GM21515 (cell line): ENCODE data around the gene LDLRAD4.
"Not testable (repeated sequence)": the region's sequence is repeated elsewhere in the genome, so short reads cannot be mapped to it uniquely, and the experiment has no call there.

Source experiments
- ATAC-seq: cut with Tn5 transposase; IDR thresholded peaks from one replicate; pipeline ENCODE4 v1.9.1; 2021; ENCODE audit not compliant: unreplicated experiment

The LDLRAD4 gene

DNA sequence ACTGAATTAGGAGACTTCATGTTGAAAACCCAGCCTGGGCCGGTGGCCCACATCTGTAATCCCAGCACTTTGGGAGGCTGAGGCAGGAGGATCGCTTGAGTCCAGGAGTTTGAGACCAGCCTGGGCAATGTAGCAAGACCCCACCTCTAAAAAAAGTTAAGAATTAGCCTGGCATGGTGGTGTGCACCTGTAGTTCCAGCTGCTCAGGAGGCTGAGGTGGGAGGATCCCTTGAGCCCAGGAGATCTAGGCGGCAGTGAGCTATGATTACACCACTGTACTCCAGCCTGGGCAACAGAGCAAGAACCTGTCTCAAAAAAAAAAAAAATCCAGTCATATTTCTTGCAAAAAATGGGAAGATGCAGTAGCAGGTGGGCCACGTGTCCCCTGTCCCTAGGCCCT is 257.8 kb downstream of the LDLRAD4 start:
- ATAC-seq, result not testable (repeated sequence)

DNA sequence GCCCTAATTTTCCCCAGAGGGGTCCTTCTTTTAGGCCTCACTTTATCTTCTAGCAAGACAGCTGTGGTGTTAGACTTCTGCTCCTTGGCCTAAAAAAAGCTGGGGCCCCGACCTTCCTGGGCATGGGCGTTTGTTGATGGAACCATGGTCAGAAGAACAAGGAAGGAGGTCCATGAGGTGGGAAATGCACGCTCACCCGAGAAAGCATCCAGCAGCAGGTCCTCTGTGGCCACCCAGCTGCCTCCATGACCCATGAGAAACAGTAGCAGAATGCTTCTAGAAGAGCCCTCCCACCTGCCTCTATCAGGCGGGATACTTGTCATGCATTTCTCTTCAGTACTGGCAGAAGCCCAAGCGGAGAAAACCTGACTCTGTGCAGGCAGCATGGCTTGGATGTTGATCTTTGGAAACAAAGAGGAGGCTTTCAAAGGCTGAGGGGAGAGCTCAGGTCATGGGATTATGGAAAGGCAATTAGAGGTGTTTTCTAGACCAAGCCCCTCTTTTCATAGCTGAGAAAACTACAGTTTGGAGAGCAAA is 258.7 kb downstream of the LDLRAD4 start:
- ATAC-seq, result no peak

DNA sequence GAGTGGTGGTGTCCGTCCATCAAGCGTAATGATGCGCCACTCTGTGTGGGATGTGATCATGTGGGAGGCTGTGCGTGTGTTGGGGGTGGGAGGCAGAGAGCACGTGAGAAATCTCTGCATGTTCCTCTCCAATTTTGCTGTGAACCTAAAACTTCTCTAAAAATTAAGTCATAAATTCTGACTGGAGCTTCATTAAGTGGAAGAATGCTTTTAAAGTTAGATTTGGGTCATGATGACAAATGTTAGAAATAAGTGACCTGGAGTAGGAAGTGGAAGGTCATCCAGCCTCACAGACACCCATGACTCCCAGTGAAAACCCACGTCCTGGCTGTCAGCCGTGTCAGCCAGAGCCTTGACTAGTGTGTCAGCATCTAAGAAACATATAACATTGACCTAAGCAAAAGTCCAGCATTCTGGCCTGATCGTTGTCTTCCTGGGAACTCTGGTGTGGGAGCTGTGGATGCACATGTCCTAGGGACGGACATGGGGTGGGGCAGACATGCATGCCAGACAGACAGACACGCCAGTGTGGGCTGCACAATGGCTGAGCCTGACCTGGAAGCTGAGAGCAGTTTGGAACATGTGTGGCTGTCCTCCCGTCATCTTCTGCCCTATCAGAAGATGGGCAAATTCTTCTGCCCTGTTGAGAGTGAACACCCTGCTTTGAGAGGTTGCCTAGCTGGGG is 262.2 kb downstream of the LDLRAD4 start:
- ATAC-seq, result no peak

DNA sequence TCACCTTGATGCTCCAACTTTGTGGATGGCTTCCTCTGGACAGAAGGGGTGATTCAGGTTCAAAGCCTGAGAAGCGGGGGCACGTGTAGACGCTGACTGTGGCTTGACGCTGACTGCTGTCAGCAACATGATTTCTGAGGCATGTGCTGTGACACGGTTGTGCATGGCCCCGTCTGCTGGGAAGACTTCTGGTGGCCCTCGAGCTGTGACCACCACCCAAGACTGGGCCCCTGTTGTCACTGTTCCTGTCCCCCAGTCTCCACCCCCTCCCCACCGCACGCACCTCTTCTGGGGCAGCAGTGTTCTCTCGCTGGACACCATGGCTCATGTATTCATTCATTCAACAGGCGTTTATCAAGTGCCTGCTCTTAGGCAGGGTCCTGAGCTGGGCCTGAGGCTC is 262.8 kb downstream of the LDLRAD4 start:
- ATAC-seq, result no peak

DNA sequence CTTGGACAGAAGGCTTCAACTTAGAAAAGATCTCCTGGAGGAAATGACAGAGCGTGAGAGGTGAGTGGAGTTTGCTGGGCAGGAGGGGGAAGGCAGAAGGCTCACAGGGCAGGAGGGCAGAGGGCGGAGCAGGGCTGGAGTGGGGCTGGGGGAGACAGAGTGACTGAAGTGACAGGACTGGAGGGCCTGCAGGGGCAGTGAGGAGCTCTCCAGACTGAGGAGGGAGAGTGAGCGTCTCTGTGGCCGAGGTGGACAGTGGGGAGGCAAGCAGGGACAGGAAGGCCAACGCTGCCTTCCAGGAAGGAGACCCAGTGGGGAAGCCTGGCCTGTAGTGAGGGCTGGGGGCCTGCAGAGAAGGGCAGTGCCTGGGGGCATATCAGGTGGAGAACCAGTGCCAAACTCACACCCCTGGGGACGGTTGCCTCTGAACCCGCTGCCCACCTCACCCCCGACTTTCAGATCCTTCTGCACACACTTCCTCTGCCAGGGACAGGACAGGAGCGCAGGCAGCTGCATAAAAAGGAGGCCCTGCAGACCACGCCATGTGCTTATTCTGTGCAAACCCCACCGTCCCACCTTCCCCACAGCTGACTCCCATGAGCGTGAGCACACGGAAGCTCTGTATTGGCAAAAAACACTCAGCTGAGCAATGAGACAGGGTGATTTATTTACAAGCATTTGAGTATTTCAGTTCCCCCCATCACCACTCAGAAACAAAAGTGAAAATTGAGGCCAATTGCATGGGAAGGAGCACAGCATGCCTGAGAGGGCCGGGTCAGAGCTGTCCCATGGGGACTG is 263.5 kb downstream of the LDLRAD4 start:
- ATAC-seq, result peak; percentile 87

DNA sequence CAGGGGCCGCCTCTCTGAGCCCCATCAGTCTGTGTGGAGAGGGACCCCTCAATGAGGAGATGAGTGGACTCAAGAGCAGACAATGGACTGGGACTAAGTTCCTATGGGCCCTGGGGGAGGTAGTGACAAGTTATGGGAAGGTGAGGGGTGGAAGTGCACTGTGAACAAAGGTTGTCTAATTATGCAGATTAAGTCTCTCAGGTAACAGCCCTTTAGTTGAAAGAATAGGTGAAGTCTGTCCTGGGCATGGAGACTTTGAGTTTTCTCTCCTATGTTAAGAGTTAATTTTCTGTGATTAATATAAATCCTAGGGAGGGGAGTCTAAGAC is 264.0 kb downstream of the LDLRAD4 start:
- no peak for ATAC-seq

DNA sequence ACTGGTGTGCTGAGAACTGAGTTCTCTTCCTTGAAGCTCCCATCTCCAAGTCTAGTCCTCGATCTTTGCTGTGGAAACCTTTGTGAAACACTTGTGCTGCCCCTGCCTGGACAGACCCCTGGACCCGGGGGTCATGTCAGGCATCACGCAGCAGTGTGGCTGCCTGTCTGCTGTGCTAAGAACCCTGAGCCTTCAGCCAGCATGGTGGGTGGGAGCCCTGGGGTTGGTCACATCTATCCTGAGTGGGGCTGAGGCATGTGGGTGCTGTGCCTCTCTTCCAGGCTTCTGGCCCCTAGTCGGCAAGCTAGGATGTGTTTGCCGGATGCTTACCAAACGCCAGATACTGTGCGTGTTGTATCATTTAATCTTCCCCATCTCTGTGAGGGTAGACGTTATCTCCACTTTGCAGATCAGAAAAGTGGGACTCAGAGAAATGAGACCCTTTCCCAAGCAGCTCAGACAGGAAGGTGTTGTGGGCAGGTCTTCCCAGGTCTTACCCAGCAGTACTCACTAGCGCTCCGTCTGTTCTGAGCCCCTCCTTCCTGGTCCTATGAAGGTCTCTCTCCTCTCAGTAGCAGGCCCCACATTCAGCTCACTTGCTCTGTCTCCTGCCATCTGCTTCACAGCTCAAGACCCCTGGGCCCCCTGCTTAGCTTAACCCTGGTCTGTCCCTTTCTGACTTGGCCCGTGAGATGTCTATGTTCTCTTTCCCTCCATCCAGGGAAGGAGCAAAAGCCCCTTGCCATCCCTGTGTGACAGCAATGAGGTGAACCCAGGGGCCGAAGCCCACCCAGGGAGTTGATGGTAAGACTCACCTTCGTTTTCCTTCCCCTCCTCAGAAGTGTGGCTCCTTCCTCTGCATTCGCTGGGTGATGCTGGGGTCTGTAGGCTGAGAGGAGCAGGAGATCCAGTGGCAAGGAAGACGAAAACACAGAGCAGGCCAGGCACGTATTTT is 265.0 kb downstream of the LDLRAD4 start:
- ATAC-seq, result no peak

DNA sequence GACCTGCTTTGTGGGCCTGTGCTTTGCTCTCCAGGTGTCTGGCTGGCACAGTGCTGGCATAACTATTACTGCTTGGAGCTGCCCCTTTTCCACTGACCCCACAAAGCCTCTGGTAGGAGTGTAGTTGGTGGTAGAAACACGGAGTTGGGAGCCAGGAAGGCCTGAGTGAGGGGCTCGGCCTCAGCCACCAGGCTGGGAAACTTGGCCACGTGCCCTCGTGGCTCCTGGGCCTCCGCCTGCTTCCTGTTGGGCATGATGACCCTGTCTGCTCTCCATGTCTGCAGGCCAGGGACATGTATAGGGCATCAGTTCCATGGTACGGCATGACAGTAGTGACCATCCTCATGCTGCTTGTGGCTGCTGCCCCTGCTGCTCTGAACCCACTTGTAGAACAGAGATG is 266.6 kb downstream of the LDLRAD4 start:
- ATAC-seq, result no peak

DNA sequence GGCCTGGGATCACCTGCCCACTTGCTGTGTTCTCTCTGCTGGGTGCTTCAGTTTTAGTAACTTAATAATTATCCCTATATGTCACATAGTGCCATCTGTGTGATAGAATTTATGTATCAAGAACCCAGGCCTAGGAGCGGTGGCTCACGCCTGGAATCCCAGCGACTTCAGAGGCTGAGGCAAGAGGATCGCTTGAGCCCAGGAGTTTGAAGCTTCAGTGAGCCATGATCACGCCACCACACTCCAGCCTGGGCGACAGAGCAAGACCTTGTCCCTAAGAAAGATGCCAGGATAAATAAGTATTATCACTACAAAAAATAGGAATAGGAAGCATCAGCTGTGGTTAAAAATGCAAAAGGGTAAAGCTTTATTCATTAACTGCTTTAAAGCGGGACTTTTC is 267.0 kb downstream of the LDLRAD4 start:
- ATAC-seq, result no peak

DNA sequence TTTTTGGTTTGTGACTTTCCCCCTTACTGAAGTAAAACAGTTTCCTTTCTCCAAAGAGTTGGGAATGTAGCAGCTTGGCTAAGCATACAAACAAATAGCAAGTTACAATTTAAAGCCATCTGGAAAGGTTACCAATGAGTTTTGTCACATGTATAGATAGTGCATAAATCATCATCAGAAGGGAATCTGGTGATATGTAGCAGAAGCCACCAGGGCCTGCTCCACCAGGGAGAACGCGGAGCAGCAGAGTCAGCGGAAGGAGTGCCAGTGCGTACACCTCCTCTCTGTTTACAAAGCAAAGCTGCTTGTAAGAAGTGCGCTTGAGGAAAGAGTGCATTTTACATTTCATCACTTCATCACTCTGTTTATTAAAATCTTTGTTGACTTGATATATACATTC is 267.7 kb downstream of the LDLRAD4 start:
- ATAC-seq, result no peak

DNA sequence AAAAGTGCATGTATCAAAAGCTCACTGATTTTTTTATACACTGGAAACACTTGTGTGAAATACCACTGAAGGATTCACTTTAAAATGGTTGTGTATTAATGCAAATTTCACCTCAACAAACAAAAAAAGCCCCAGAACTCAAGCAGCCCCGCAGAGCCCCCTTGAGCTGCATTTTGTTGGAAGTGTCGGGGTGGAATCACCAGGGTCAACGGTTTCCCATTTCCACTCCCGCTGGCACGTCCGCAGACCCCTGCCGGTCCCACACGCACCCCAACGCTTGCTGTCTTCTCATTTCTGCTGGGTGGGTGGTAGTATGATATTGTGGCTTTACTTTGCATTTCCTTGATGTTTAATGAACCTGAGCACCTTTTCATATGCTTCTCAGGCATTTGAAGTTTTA is 268.1 kb downstream of the LDLRAD4 start:
- no peak for ATAC-seq

DNA sequence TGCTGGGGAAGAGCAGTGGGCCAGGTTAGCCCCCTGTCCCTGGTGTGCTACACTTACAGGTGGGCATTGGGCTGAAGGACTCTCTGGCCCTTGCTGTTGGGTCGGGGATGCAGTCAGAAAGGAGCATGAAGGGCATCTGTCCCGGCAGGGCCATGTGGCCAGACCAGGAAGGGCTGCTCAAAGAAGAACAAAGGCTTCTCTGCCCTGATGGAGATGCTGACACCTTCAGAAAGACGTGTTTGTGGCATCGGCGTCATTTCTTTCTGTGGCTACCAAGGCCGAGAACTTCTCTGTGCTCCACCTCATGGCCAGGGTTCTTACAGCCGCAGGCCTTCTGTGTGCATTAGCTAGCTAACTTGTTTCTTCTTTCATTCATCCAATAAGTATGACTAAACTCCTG is 268.7 kb downstream of the LDLRAD4 start:
- no peak for ATAC-seq

DNA sequence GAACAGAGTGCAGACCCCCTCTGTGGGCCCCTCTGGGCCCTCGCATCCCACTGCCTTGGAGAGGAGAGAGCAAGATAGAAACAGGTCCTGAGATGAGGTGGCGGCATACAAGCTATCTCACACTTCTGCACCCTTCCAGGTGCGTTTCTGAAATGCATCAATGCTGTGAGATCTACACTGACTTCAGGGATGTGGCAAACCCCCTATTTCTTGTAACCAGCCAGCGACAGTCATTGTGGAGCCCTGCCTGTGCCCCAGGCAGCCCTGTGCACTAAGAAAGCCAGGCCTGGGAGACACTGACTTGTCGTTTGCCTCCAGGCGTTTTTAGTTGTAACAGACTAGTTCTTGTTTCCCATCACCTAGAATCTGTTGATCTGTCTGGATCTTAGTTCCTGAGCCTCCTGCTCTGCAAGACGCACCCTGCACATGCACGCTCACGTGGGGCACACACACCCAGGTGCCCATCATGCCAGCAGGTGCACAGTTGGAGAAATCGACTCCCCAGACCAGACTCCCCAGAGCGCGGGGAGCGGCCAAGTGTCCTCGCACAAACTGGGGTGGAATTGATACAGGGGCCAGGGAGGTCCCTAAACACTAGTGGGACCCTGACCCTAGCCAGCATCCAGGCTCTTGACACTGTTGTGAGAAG is 269.8 kb downstream of the LDLRAD4 start:
- ATAC-seq, result no peak

DNA sequence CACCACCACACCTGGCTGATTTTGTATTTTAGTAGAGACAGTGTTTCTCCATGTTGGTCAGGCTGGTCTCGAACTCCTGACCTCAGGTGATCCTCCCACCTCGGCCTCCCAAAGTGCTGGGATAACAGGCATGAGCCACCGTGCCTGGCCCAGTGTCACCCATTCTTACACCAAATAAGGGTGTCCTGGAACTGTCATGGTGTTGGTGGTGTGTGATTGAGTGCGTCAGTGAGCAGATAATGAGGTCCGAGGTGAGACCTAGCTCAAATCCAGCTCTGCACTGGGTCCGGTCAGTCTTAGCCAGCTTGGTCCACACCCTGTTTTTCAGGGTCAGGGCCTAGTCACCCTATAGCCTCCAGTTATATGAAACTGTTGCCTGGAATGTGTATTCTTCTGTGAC is 270.7 kb downstream of the LDLRAD4 start:
- not testable (repeated sequence) for ATAC-seq

DNA sequence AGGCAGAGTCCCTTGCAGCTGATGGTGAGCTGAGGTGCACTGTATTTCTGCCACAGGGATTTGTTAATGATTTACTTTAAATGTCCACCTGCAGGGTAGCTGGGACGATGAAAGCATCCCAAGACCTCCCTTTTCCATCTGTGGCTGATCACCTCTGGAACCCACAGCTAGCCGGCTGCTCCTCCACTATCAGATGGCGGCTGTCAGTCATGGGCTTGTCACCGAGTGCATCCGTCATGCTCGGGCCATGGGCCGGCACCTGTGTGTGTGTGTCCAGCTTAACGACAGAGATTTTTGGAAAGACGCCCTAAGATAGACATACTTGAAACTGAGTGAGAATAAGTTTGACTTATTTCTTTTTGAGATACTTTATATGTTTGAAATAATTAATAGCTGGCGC is 272.6 kb downstream of the LDLRAD4 start:
- ATAC-seq, result no peak

DNA sequence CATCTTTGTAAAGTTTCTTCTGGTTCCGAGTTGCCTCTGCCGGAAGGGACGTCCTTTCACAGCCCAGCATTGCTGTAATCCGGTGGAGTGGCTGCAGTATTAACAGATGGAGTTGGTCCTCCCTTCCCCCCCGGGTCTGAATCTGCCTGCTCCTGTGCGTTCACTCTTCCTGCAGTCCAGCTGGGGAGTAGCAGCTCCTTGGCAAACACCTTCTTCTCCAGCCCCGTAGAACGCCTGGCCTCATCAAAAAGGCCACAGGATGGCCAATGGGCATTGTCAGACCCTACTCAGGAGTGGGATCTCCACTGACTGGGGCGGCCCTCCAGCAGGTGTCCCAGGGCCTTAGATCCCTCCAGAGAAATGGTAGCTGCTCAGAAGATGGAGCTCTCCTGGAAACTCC is 273.8 kb downstream of the LDLRAD4 start:
- ATAC-seq, result no peak

DNA sequence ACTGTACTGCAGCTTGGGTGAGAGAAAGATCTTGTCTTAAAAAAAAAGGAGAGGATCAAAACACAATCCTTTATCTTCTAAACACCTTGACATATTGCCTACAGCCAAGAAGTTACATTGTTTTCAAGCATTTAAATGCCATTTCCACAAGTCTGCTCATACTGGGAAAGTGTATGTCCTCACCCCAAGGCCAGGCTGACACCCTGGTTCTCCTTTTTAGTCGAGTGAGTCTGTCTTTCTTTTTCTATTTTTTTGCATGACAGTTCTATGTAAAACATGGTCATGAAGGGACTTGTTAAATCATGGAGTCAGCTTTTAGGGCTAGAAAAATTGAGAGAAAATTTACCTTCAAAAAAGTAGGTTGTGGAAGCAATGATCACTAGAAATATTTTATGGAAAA is 274.5 kb downstream of the LDLRAD4 start:
- ATAC-seq, result no peak

DNA sequence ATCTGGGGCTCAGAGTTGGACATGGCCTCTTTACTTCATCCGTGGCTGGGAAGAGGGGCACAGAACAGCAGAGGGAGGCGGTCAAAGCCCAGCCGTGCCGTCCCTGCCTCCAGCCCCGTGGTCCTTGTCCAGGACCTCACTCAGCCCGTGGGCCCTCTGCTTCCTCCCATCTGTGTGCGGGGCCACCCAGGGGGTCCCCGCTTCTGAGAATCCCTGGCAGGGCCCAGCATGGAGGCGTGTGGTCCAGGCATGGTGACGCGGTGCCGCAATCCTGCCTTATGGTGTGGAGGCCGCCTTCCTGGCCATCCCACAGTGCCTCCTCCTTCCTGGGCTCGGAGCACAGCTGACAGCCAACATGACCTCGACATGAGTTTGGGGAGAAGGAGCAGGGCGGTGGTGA is 275.2 kb downstream of the LDLRAD4 start:
- no peak for ATAC-seq

DNA sequence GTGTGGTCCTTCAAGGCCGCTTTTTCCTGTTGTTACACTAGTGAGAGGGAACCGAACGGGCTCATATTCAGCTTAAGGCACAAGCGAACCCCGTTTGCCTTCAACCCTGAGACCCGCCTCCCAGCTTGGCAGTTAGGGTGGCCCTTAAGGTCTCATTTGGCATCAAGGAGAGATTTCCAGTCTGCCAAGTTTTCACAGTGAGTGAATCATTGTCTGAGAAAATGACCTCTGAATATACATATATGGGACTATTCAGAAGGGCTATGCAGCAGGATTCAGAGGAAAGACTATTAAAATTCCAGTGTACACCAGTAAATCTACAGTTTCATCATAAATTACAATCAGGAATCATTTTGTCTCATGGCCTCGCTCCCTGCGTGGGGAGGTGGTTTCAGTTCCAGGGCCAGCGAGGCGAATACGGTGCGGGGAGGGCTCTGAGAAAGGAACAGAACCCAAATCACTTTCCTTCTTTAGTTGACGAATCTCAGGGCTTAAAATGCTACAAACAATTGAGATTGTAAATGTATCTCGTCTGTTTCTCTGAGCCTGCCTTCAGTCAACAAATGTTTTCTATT is 276.4 kb downstream of the LDLRAD4 start:
- no peak for ATAC-seq

DNA sequence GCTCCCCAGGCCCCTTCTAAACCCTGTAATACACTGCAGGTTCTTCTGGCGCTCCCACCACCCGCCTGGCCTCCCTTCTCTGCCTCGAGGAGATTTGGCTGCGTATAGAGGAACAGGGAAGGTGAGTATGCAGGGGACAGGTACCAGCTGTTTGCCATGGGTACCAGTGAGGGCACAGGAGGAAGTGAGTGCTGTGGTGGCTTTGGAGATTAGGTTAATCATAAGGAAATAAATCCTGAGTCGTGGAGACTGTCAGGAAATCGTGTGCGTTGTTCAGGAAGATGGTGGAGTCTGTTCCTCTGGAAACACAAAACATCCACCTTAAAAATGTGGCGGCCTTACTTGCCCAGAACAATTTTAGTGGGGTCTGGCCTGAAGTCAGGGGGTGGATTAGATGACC is 277.4 kb downstream of the LDLRAD4 start:
- ATAC-seq, result no peak
